HepG2 (cell line): ENCODE measurements around the gene IAPP.
"Not testable (repeated sequence)": the region's sequence is repeated elsewhere in the genome, so short reads cannot be mapped to it uniquely, and the experiment has no call there.

Source experiments
- AGO2 ChIP-seq: fragments of 200-400 bp; formaldehyde crosslinking; optimal IDR thresholded peaks from 2 replicates; pipeline ENCODE3; 2017; ENCODE audit warnings: mild to moderate bottlenecking, low read depth, low read length, moderate library complexity
- EZH2 ChIP-seq: conservative IDR thresholded peaks from 2 replicates; pipeline ENCODE4 v1.6.1; 2012; ENCODE audit warnings: mild to moderate bottlenecking, low read depth, low read length, moderate library complexity
- GATAD2A ChIP-seq: IDR thresholded peaks from 2 replicates; pipeline ENCODE4 v1.6.1; 2016
- HOXA7 ChIP-seq: sonication (generic); formaldehyde crosslinking; IDR thresholded peaks from 2 replicates; pipeline ENCODE4 v1.8.1; 2022; ENCODE audit warnings: mild to moderate bottlenecking, missing genetic modification reagents, moderate library complexity
- IRF2 ChIP-seq: IDR thresholded peaks from 2 replicates; pipeline ENCODE4 v1.6.1; 2018; ENCODE audit warnings: missing genetic modification reagents, missing compliant biosample characterization
- JUND ChIP-seq: sonication (generic); formaldehyde crosslinking; IDR thresholded peaks from 2 replicates; pipeline ENCODE4 v1.8.0; 2022; ENCODE audit warnings: mild to moderate bottlenecking, missing genetic modification reagents
- KDM5B ChIP-seq: sonication (generic); formaldehyde crosslinking; IDR thresholded peaks from 2 replicates; pipeline ENCODE4 v1.4.0; 2020; ENCODE audit warnings: missing genetic modification reagents, mild to moderate bottlenecking, borderline replicate concordance
- RXRA ChIP-seq: sonication (generic); formaldehyde crosslinking; IDR thresholded peaks from 2 replicates; pipeline ENCODE4 v1.5.1; 2020; ENCODE audit warnings: missing genetic modification reagents
- SMC3 ChIP-seq: IDR thresholded peaks from 2 replicates; pipeline ENCODE4 v1.6.1; 2011; ENCODE audit warnings: low read length, improper control_type of control experiment
- TCF12 ChIP-seq, 2 experiments: fragments of 450-650 bp in 1 of 2; sonication (generic) in 1 of 2; formaldehyde crosslinking in 1 of 2; IDR thresholded peaks; 2 replicates each; pipeline versions ENCODE4 v1.6.1 to v1.8.0; 2017 to 2022; ENCODE audit warnings: antibody characterized with exemption in 1 of 2, mild to moderate bottlenecking in 1 of 2, missing genetic modification reagents in 1 of 2, moderate library complexity in 1 of 2
- YY1 ChIP-seq: IDR thresholded peaks from 2 replicates; pipeline ENCODE4 v1.6.1; 2011; ENCODE audit warnings: low read length, low read depth, moderate library complexity, mild to moderate bottlenecking; ENCODE audit not compliant: insufficient read depth, insufficient replicate concordance
- ZNF280B ChIP-seq: sonication (generic); formaldehyde crosslinking; IDR thresholded peaks from 2 replicates; pipeline ENCODE4 v1.5.0; 2020; ENCODE audit warnings: missing genetic modification reagents, mild to moderate bottlenecking, borderline replicate concordance
- ZNF792 ChIP-seq: IDR thresholded peaks from 2 replicates; pipeline ENCODE4 v1.6.1; 2016

GRCh38 chr12:21381320-21381719, 8.6 kb downstream of the IAPP start:
- TF ChIP-seq KDM5B; TCF12 (IDR thresholded peaks at IDR 0.05); TCF12 (CRISPR knock-in tag; IDR thresholded peaks at IDR 0.05); AGO2; JUND (CRISPR knock-in tag); HOXA7 (CRISPR knock-in tag); SMC3; IRF2; YY1; ZNF280B; GATAD2A (CRISPR knock-in tag); RXRA (CRISPR knock-in tag); ZNF792; EZH2: not testable (repeated sequence)
